H7 (cell line): ENCODE measurements around the gene CCDC50. TPM values are rescaled to one million over a fixed set of nuclear protein-coding genes. Genes with fewer than 3 reads are reported as not detected.

Experiments used
- DNase-seq: peaks from one replicate; pipeline ENCODE4 v3.0.0; 2012
- H3K27me3 ChIP-seq: 2 replicates; pipeline ENCODE4 v1.6.0; 2011; ENCODE audit warnings: mild to moderate bottlenecking, low read length; ENCODE audit not compliant: control insufficient read depth, insufficient read depth
- H3K36me3 ChIP-seq: replicated peaks from 2 replicates; pipeline ENCODE4 v1.5.1; 2011; ENCODE audit warnings: low read length; ENCODE audit not compliant: control insufficient read depth, insufficient read depth
- H3K4me3 ChIP-seq: 2 replicates; pipeline ENCODE4 v1.5.1; 2011; ENCODE audit warnings: low read depth, mild to moderate bottlenecking, control low read depth, low read length, moderate library complexity; ENCODE audit not compliant: insufficient read depth
- total RNA-seq: library from RNA; depleted of rRNA; stranded (reverse); fragments of >200 nt; shearing (Covaris generic); gene quantifications from 2 replicates; pipeline ENCODE4 v1.2.3, GENCODE V29; 2014

The CCDC50 gene
- total RNA-seq, 1 experiment from 2014 or later, result 23.9 TPM

DNA sequence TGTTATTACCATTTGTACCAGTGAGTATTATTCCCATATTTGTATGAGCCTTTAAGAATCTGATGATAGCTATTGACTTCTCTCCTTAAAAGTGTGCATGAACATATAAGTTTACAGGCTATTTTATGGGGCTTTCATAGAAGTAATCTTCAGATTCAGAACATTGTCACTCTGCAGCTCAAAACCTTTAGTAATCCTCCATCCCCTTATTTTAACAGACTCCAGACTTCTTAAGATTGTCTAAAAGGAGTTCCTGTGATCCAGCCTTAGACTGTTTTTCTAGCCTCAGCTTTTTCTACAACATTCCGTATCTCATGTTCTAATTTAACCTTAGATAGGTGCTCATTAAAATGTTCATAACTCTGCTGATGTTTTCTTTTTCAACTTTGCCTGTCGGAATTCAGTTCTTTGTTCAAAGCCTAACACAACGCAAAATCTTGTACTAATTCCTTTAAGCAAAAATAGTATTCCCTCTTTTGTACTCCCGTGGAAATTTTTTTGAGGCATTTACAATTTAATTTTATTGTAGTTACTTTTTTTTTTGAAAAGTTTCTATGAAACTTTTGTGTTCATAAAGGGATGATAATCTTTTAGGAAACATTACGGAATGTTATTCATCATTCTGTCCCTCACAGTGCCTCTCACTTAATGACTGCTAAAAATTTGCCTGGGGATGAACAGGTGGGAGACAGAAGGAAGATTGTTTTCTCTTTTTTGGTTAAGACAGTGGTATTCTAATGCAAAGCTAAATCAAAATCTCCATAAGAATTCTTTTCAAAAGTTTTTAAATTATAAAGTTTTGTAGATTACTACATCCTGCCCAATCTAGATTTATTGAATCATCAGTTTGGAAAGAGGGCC lies 39.8 kb downstream of the CCDC50 start:
- no peak overlapping the region for H3K4me3 ChIP-seq
- H3K36me3 ChIP-seq, result 0 out of 2 replicates have a peak, but pooled peaks cover 1% of the 10 kb centered on the region
- H3K27me3 ChIP-seq, result no peaks in the 10 kb centered on the region
- no peak for DNase-seq

DNA sequence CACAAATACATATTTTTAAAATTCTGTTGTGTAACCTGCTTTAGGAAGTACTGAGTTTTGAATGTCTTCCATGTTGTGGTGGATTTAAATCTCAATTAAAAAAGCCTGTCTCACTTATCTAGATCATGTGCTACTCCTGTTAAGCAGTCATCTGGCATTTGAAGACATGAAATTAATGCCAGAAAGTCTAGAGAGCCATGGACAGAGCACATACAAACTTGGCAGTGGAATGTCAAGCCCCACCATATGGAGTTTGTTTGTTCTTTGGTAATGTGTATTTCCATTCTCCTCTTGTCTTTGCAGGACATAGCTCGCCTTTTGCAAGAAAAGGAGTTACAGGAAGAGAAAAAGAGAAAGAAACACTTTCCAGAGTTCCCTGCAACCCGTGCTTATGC lies 40.4 kb downstream of the CCDC50 start:
- Histone ChIP-seq H3K27me3 (no peaks in the 10 kb centered on the region), H3K4me3 (no peak overlapping the region), H3K36me3 (0 out of 2 replicates have a peak, but pooled peaks cover 1% of the 10 kb centered on the region)
- DNase-seq, result no peak

DNA sequence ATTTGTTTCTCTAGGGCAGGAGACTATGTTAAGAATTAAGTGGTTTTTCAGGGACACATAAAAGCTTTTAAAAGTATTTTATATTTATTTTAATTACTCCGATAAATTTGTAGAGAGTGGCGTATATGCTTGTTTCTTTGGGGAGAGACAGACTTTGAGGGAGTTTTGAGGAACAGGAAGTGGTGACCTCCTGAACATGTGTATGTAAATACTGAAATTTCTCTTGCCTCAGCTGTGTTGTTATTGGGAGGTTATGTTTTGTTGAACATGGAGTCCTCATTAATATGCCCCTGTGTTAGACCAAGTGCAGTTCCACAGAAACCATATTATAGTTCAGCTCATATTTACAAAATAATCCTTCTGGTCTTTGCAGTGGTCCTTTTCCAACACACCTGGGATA lies 42.9 kb downstream of the CCDC50 start:
- DNase-seq, result no peak
- no peak overlapping the region for H3K4me3 ChIP-seq
- H3K27me3 ChIP-seq, result no peaks in the 10 kb centered on the region
- H3K36me3 ChIP-seq, result 0 out of 2 replicates have a peak, but pooled peaks cover 1% of the 10 kb centered on the region

DNA sequence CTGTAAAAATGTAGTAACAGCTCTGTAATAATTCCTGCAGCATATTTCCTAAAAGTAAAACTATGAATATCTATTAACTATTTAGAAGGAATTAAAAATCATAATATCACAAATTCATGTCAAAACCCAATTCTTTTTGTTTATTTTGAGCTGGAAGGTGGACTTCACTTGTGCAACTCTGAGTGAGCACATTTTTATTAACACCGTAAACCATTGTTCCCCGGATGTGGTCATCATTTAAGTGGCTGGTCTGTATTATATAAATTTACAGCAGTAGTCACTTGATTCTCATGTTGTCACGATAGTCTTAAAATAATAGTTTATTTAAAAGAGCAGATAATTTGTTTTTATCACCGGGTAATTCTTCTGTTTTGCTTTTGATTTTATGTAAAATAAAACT lies 44.1 kb downstream of the CCDC50 start:
- DNase-seq, result no peak
- Histone ChIP-seq H3K27me3 (no peaks in the 10 kb centered on the region), H3K36me3 (0 out of 2 replicates have a peak, but pooled peaks cover 1% of the 10 kb centered on the region), H3K4me3 (no peak overlapping the region)

DNA sequence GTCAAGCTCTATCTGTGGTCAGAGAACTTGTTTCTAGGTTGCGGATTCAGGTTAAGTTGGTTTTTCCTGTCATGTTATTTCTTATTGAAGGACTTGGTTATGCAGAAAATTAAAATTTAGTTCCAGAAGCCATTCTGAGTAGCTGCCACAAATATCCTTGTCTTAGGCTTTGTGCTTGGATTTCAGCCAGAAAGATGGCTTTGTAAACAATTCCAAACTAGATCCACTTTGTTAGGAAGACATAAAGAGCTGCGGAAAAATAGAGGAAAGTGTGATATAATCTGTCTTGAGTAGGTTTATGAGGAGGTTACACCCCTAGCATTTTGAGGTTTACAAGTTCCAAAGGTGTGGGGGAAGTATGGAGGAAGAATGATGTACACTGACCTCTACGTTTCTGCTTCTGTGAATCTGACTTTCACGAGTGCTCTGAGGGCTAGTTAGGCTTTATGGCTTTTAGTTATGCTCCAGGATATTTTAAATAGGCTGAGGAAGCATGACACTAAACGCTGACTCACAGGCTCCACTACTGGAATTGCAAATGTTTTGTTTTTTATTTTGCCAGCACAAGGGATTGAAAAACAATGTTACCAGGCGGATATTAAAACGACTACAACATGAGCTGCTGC lies 47.4 kb downstream of the CCDC50 start:
- H3K4me3 ChIP-seq, result no peak overlapping the region
- no peak for DNase-seq
- H3K27me3 ChIP-seq, result no peaks in the 10 kb centered on the region
- no peaks in the 10 kb centered on the region for H3K36me3 ChIP-seq

DNA sequence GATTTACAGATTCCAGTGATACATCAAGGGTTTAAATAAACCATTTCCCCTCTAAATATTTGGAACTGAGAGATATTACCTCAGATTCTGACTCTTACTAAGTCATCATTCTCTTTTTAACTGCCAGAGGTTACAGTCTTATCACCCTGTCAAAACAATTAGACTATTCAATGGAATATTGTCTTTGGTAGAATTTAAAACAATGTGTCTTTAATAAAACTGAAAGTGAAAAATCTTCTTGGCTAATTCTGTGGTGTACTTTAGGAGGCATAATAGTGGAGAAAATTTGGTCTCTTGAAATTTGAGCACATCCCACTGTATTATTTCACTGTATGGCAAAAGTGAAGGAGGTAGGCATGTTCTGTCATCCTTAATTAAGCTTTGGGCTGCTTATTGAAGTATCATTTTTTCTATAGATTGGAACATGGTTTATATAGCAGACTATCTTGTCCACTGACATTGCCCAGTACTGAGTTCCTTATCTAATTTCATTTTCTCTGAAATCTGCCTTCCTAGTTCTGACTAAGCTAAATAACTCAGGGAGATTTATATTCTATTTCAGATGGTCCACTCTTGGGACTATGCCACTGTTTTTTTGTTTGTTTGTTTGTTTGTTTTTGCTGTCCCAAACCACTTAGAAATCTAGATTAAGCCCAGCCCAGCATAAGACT lies 49.1 kb downstream of the CCDC50 start:
- H3K27me3 ChIP-seq, result no peaks in the 10 kb centered on the region
- no peak overlapping the region for H3K4me3 ChIP-seq
- no peaks in the 10 kb centered on the region for H3K36me3 ChIP-seq
- no peak for DNase-seq

DNA sequence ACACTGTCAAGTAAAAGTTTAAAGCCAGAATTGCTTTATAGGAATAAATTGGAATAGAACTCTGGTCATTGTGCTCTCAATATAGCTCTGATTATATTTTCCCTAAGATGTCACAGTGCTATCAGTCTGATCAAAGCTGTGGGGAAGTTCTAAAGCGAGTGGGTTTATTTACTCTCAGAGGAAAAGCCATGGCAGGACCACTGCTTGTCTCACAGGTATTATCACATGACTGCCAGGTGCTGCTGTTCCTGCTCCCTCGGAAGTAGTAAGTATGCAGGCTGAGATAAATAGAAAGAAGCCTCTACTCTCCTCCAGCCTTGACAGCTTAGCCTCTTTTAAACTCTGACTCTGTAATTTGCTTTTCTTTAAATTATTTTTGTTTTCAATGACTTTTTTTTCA lies 50.3 kb downstream of the CCDC50 start:
- no peak for DNase-seq
- Histone ChIP-seq H3K36me3 (no peaks in the 10 kb centered on the region), H3K4me3 (no peak overlapping the region), H3K27me3 (no peaks in the 10 kb centered on the region)

DNA sequence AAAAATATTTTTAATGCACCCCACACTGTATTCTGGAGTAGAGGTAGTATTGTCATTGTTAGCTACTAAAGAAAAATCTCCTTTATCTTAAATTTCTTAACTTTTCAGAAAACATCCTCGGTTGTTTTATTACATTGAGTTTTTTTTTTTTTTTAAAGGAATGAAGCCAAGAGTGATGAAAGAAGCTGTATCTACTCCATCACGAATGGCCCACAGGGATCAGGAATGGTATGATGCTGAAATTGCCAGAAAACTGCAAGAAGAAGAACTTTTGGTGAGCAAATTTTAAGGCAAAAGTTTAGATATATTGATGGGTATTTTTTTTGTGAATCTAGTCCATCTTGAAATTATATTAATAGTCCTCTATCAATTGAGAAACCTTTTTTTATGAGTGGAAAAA lies 50.8 kb downstream of the CCDC50 start:
- Histone ChIP-seq H3K27me3 (no peaks in the 10 kb centered on the region), H3K36me3 (no peaks in the 10 kb centered on the region), H3K4me3 (no peak overlapping the region)
- DNase-seq, result no peak

DNA sequence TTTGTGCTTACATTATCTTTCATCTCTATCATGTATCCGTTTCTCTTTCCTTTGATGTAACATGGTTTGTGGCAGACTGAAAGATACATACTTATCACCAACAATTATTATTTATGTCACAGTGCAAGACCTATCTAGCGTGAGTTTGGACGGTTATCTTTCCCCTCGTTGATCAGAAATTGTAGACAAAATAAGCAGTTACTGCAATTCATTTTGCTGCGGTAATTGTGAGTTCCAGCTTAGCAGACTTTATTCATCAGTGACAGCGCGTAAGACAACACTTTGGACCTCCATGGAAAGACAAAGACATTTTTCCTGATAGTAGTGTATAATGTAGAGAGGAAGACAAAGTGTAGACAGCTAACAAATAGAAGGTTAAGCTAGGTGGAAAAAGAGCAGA lies 52.1 kb downstream of the CCDC50 start:
- no peaks in the 10 kb centered on the region for H3K27me3 ChIP-seq
- no peak overlapping the region for H3K4me3 ChIP-seq
- DNase-seq, result no peak
- no peaks in the 10 kb centered on the region for H3K36me3 ChIP-seq

DNA sequence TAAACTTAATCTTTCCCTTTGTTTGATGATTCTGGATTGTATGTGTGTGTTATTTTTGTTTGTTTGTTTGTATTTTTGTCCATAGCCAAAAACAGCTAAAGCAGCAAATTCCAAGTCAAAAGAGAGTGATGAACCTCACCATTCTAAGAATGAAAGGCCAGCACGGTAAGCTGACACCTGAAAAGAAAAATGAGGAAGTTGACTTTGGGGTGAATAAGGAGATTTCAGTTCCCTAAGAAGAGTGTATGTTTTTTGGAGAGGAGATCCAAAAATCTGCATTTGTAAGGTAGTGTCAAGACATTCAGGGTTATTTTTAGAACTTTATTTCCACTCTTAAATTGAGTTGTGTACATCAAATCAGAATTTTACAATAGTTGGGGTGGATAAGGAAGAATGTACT lies 53.5 kb downstream of the CCDC50 start:
- H3K4me3 ChIP-seq, result no peak overlapping the region
- H3K36me3 ChIP-seq, result no peaks in the 10 kb centered on the region
- no peaks in the 10 kb centered on the region for H3K27me3 ChIP-seq
- DNase-seq, result no peak

DNA sequence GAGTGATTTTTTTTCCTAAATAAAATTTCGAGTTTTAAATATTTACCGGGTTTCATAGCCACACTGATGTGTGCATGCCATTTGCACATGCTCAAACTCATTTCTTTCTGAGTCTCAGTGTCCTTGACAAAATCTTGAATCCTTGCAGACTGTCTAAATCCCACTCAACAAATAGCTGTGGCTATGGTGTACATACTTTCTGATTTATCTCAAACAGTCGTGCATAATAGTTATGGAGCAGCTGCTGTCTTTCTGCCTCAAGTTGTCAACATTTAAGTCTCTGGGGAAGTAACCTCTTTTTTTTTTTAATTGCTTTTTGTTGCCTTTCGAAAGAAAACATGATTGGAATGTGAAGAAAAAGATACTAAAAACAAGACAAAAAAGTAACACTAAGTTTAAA lies 53.9 kb downstream of the CCDC50 start:
- H3K4me3 ChIP-seq, result no peak overlapping the region
- H3K27me3 ChIP-seq, result no peaks in the 10 kb centered on the region
- H3K36me3 ChIP-seq, result no peaks in the 10 kb centered on the region
- no peak for DNase-seq

DNA sequence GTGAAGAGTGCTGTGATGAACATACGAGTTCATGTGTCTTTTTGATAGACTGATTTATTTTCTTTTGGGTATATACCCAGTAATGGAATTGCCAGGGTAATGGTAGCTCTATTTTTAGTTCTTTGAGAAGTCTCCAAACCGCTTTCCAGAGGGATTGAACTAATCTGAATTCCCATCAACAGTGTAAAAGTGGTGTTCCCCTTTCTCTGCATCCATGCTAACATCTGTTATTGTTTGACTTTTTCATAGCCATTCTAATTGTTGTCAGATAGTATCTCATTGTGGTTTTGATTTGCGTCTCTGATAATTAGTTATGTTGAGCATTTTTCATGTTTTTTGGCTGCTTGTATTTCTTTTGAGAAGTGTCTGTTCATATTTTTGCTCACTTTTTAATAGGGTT lies 55.9 kb downstream of the CCDC50 start:
- Histone ChIP-seq H3K4me3 (no peak overlapping the region), H3K27me3 (no peaks in the 10 kb centered on the region), H3K36me3 (no peaks in the 10 kb centered on the region)
- no peak for DNase-seq

DNA sequence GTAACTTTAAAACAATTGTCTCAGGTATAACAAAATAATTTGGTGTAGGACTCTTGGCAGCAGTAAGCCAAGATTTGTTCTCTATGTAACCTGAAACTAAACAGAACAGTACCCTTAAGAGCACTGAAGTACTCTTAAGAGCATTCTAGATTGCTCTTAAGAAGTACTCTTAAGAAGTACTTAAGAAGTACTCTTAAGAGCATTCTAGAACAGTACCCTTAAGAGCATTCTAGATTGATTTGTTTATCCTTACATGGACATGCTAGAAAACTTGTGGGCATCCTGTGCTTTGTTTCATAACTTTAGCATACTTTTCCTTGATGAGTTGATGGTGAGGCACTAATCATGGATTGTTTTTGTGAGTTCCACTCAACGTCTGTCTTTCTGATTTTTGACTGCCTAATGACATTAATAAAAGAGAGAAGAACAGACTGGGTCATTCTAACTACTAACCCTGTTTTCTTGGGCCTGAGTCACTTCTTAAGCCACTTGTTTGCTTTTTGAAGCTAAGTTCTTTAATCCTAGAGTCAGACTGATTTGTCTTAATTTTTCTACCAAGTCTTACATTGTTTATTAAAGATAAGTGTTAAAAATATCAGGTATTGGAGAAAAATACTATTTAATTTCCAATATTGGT lies 58.4 kb downstream of the CCDC50 start:
- Histone ChIP-seq H3K4me3 (no peak overlapping the region), H3K36me3 (no peaks in the 10 kb centered on the region), H3K27me3 (no peaks in the 10 kb centered on the region)
- no peak for DNase-seq

DNA sequence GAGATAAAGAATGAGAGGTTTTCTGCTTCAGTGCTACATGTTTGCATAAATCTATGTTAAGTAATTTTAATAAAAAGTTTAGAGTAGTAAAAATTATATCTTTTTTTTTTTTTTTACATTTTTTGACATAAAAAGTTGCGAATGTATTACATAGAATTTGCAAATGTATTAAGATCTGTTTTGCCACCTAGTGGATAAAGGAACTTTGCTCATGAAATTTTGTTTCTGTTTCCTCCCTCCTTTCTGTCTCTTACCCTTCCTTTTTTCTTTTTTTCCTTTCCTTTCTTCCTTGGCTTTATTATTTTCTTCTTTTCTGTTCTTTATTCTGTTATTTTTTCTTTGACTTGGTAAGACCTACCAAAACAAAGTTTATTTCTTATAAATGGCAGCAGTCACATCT lies 59.6 kb downstream of the CCDC50 start:
- Histone ChIP-seq H3K27me3 (no peaks in the 10 kb centered on the region), H3K4me3 (no peak overlapping the region), H3K36me3 (no peaks in the 10 kb centered on the region)
- DNase-seq, result no peak
